Astrocyte (in vitro differentiated cells and primary cell): ENCODE results near the gene KRTAP10-2.
"Not testable (repeated sequence)": the region's sequence is repeated elsewhere in the genome, so short reads cannot be mapped to it uniquely, and the experiment has no call there.

ENCODE experiments used
- EZH2 ChIP-seq: IDR thresholded peaks from 2 replicates; pipeline ENCODE4 v1.6.1; 2012; ENCODE audit warnings: mild to moderate bottlenecking, low read length, inconsistent platforms; ENCODE audit not compliant: insufficient read depth
- TF ChIP-seq, protein P1 (sequence below): IDR thresholded peaks from 2 replicates; pipeline ENCODE4 v1.5.1; 2011; ENCODE audit warnings: low read depth, mild to moderate bottlenecking, inconsistent platforms, low read length, moderate library complexity; ENCODE audit not compliant: insufficient read depth

DNA sequence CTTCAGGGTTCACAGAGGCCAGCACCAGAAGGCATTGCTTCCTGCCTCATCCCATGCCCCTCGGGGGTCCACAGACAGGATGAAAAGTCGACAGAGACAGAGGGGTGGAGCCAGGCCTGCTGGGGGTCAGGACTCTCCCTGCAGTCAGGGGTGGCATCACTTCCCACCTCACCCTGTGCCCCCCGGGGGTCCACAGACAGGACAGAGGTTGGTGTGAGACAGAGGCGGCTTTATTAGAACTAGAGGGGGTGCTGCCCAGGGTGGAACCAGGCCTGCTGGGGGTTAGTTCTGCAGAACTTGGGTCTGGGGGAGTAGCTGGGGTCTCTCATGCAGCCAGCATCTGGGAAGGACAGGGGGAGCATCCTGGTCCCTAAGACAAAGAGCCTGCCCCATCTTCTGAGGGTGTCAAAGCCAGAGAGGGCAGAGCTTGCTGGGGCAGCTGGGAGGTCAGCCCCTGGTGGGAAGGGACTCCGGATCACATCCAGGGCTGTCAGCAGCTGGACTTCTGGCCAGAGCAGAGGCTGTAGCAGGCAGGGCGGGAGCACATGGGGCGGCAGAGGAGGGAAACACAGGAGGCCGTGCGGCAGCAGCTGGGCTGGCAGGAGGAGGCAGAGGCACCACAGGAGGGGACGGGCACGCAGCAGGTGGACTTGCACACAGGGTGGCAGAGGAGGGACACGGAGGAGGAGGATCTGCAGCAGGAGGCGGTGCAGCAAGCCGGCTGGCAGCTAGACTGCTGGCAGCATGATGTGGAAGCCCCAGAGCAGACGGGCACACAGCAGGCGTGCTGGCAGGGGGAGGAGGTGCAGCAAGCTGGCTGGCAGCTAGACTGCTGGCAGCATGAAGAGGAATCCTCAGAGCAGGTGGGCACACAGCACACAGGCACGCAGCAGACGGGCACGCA, 39.8 kb upstream of the KRTAP10-2 start:
- TF ChIP-seq, protein P1, sequence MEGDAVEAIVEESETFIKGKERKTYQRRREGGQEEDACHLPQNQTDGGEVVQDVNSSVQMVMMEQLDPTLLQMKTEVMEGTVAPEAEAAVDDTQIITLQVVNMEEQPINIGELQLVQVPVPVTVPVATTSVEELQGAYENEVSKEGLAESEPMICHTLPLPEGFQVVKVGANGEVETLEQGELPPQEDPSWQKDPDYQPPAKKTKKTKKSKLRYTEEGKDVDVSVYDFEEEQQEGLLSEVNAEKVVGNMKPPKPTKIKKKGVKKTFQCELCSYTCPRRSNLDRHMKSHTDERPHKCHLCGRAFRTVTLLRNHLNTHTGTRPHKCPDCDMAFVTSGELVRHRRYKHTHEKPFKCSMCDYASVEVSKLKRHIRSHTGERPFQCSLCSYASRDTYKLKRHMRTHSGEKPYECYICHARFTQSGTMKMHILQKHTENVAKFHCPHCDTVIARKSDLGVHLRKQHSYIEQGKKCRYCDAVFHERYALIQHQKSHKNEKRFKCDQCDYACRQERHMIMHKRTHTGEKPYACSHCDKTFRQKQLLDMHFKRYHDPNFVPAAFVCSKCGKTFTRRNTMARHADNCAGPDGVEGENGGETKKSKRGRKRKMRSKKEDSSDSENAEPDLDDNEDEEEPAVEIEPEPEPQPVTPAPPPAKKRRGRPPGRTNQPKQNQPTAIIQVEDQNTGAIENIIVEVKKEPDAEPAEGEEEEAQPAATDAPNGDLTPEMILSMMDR = not testable (repeated sequence)
- not testable (repeated sequence) for TF ChIP-seq EZH2
